ENCODE results near the gene SIPA1. TPM values are rescaled to one million over a fixed set of nuclear protein-coding genes. Genes with fewer than 3 reads are reported as not detected.
A peak's percentile ranks its signal among the peaks of the same experiment; 100 is the strongest.

SIPA1 gene
- total and polyA plus RNA-seq, 9 of the 15 experiments (the other 6 are each of a cell fraction or from before 2014, with no cell fraction given): 0.25 to 85.8 (median 16.8) TPM

- FAIRE-seq (no peak), ATAC-seq (no peak), DNase-seq (ENCODE audit: extremely low read depth in 1 of 4, low spot score in 3 of 4) (no peak)
- no peak overlapping the region for H2AFZ ChIP-seq (ENCODE audit: low read depth, low read length)
- no peak overlapping the region for H3K4me3 ChIP-seq
- H3K9ac ChIP-seq (ENCODE audit: insufficient read depth in 1 of 2, low read depth in 2 of 2, low read length in 2 of 2): no peak overlapping the region; a peak in 2 of 4 replicates
- ChIA-PET CTCF (ENCODE audit: low intra/inter-chr PET ratio) (no interaction called here), POLR2A (interaction anchor here (0.5 to 2.2 kb wide), 5 partner anchors 8 to 213 kb away, joined by 3 to 5 read pairs (median 4); partner anchors contain the start of gene CFL1)
- peaks cover 4% of the 10 kb centered on the region for H3K9me1 ChIP-seq (ENCODE audit: control insufficient read depth, insufficient read depth, low read length)
- peaks cover 5% of the 10 kb centered on the region; the same call in 2 of the 3 replicates for H3K79me2 ChIP-seq (ENCODE audit: control insufficient read depth, insufficient read depth, low read length)
- H3K27ac ChIP-seq (ENCODE audit: extremely low read depth, low read depth, low read length): no peak overlapping the region
- no peaks in the 10 kb centered on the region for H3K9me3 ChIP-seq (replicated peaks; ENCODE audit: control insufficient read depth, insufficient read depth, low read depth, low read length)
- H3K36me3 ChIP-seq (ENCODE audit: control insufficient read depth, insufficient read depth, low read length): peaks cover 76% of the 10 kb centered on the region; the same call in 2 of the 3 replicates
- 84% methylated on average over 9 of the region's 11 CpGs for WGBS (ENCODE audit: insufficient coverage, low coverage, missing lambda C conversion rate)
- in situ Hi-C loops (cut with MboI) (no loop called here), intact Hi-C loops (cut with micrococcal nuclease) (no loop called here)
- H4K20me1 ChIP-seq (replicated peaks; ENCODE audit: control insufficient read depth, insufficient read depth, low read length): no peaks in the 10 kb centered on the region
- no peaks in the 10 kb centered on the region for H3K27me3 ChIP-seq (ENCODE audit: control insufficient read depth in 2 of 2, insufficient read depth in 2 of 2, low read length in 2 of 2)
- no peak for TF ChIP-seq EHMT2 (IDR thresholded peaks at IDR 0.05)
- 0 out of 2 replicates have a peak, but pooled peaks have one; percentile 15 for TF ChIP-seq POLR2G (IDR thresholded peaks at IDR 0.05; ENCODE audit: low read depth, low read length)
- H3K4me2 ChIP-seq (ENCODE audit: insufficient read depth, low read length): no peak overlapping the region
- BruUV-seq (replicated peaks): no TSS peak
- H3K4me1 ChIP-seq (replicated peaks in 1 of 2; ENCODE audit: control insufficient read depth in 2 of 2, insufficient read depth in 2 of 2, low read length in 2 of 2): peaks cover 8 to 69% of the 10 kb centered on the region in 2 experiments; a peak in 4 of 5 replicates
Observed at GRCh38 chr11:65644837-65645236, 6.9 kb downstream of the SIPA1 start.

GRCh38 chr11:65645710-65646109 lies 7.8 kb downstream of the SIPA1 start:
- Histone ChIP-seq H2AFZ (ENCODE audit: low read depth, low read length) (no peak overlapping the region), H3K9me3 (replicated peaks; ENCODE audit: control insufficient read depth, insufficient read depth, low read depth, low read length) (no peaks in the 10 kb centered on the region), H3K27ac (ENCODE audit: extremely low read depth, low read depth, low read length) (no peak overlapping the region), H3K27me3 (ENCODE audit: control insufficient read depth in 2 of 2, insufficient read depth in 2 of 2, low read length in 2 of 2) (no peaks in the 10 kb centered on the region), H3K9me1 (ENCODE audit: control insufficient read depth, insufficient read depth, low read length) (peaks cover 4% of the 10 kb centered on the region), H4K20me1 (replicated peaks; ENCODE audit: control insufficient read depth, insufficient read depth, low read length) (no peaks in the 10 kb centered on the region), H3K36me3 (ENCODE audit: control insufficient read depth, insufficient read depth, low read length) (peaks cover 82% of the 10 kb centered on the region; the same call in 2 of the 3 replicates), H3K4me1 (replicated peaks in 1 of 2; ENCODE audit: control insufficient read depth in 2 of 2, insufficient read depth in 2 of 2, low read length in 2 of 2) (peaks cover 9 to 69% of the 10 kb centered on the region in 2 experiments), H3K9ac (ENCODE audit: insufficient read depth in 1 of 2, low read depth in 2 of 2, low read length in 2 of 2) (no peak overlapping the region), H3K4me3 (no peak overlapping the region), H3K4me2 (ENCODE audit: insufficient read depth, low read length) (no peak overlapping the region), H3K79me2 (ENCODE audit: control insufficient read depth, insufficient read depth, low read length) (no peaks in the 10 kb centered on the region; the same call in 2 of the 3 replicates)
- ChIA-PET POLR2A (interaction anchor here (1.0 kb wide), 1 partner anchor 13 kb away, joined by 5 read pairs; no protein-coding TSS in a partner anchor), CTCF (ENCODE audit: low intra/inter-chr PET ratio) (no interaction called here)
- DNase-seq (ENCODE audit: extremely low read depth in 1 of 4, low spot score in 3 of 4) (no peak), FAIRE-seq (no peak), ATAC-seq (no peak)
- in situ Hi-C loops (cut with MboI): no loop called here
- BruUV-seq (replicated peaks): no TSS peak
- WGBS (ENCODE audit: insufficient coverage, low coverage, missing lambda C conversion rate): 82% methylated on average over 8 of the region's 10 CpGs
- intact Hi-C loops (cut with micrococcal nuclease): no loop called here
- no peak for TF ChIP-seq BCLAF1 (IDR thresholded peaks at IDR 0.05; ENCODE audit: borderline replicate concordance in 1 of 2, control insufficient read depth in 1 of 2, low read depth in 2 of 2, low read length in 1 of 2)
- TF ChIP-seq ZNF224 (CRISPR knock-in tag; IDR thresholded peaks at IDR 0.05): no peak
- TF ChIP-seq MCM5 (IDR thresholded peaks at IDR 0.05; ENCODE audit: low read depth): no peak
- TF ChIP-seq CREB1 (IDR thresholded peaks at IDR 0.05): no peak
- TF ChIP-seq CREB1 (CRISPR knock-in tag; IDR thresholded peaks at IDR 0.05): no peak
- TF ChIP-seq ZNF717 (CRISPR knock-in tag; IDR thresholded peaks at IDR 0.05): no peak
- no peak for TF ChIP-seq MCM7 (IDR thresholded peaks at IDR 0.05)
- no peak for TF ChIP-seq L3MBTL2 (IDR thresholded peaks at IDR 0.05)
- TF ChIP-seq KDM4B (IDR thresholded peaks at IDR 0.05; ENCODE audit: borderline replicate concordance in 2 of 2, low read depth in 1 of 2): no peak
- no peak for TF ChIP-seq SP2 (IDR thresholded peaks at IDR 0.05; ENCODE audit: extremely low read depth, low read depth, low read length, poor library complexity, severe bottlenecking)
- no peak for TF ChIP-seq RBM34 (IDR thresholded peaks at IDR 0.05; ENCODE audit: borderline replicate concordance, insufficient read depth, low read length)
- no peak for TF ChIP-seq RBM14 (IDR thresholded peaks at IDR 0.05; ENCODE audit: borderline replicate concordance, insufficient read depth, low read depth, low read length)
